GM23338 (cell line): ENCODE results near the gene DTX1. TPM values are rescaled to one million over a fixed set of nuclear protein-coding genes. Genes with fewer than 3 reads are reported as not detected.

Experiments used
- ATAC-seq: fragments of 200-7000 bp; cut with Tn5 transposase; 3 replicates; pipeline ENCODE4 v1.9.1; 2020
- DNase-seq: peaks from one replicate; pipeline ENCODE4 v3.0.0-alpha.2; 2015; ENCODE audit warnings: low spot score
- H2AFZ ChIP-seq: fragments of 200-600 bp; sonication (generic); 2 replicates; pipeline ENCODE4 v1.8.0; 2016; ENCODE audit warnings: antibody characterized with exemption, mild to moderate bottlenecking, moderate library complexity
- H3F3A ChIP-seq: fragments of 200-600 bp; sonication (generic); replicated peaks from 2 replicates; pipeline ENCODE4 v1.8.0; 2017; ENCODE audit warnings: antibody characterized with exemption, mixed run types, low read depth
- H3K27ac ChIP-seq: fragments of 200-600 bp; sonication (generic); 2 replicates; pipeline ENCODE4 v1.6.1; 2016; ENCODE audit warnings: low read depth
- H3K27me3 ChIP-seq: fragments of 200-600 bp; sonication (generic); 2 replicates; pipeline ENCODE4 v1.8.0; 2016; ENCODE audit warnings: mild to moderate bottlenecking, mixed run types, moderate library complexity; ENCODE audit not compliant: insufficient read depth
- H3K36me3 ChIP-seq: fragments of 200-600 bp; sonication (generic); 2 replicates; pipeline ENCODE4 v1.8.0; 2016; ENCODE audit warnings: mild to moderate bottlenecking; ENCODE audit not compliant: insufficient read depth
- H3K4me1 ChIP-seq: fragments of 200-600 bp; sonication (generic); 2 replicates; pipeline ENCODE4 v1.8.0; 2016; ENCODE audit warnings: mild to moderate bottlenecking, moderate library complexity; ENCODE audit not compliant: insufficient read depth
- H3K4me2 ChIP-seq: fragments of 200-600 bp; sonication (generic); 2 replicates; pipeline ENCODE4 v1.7.1; 2017; ENCODE audit warnings: mixed run types
- H3K4me3 ChIP-seq: fragments of 200-600 bp; sonication (generic); 2 replicates; pipeline ENCODE4 v1.6.1; 2016; ENCODE audit warnings: mixed run types
- H3K79me2 ChIP-seq: fragments of 200-600 bp; sonication (generic); replicated peaks from 2 replicates; pipeline ENCODE4 v1.8.0; 2017; ENCODE audit warnings: mild to moderate bottlenecking; ENCODE audit not compliant: insufficient read depth
- H3K9me2 ChIP-seq: fragments of 200-600 bp; sonication (generic); 2 replicates; pipeline ENCODE4 v1.8.0; 2017; ENCODE audit not compliant: insufficient read depth
- H4K20me1 ChIP-seq: fragments of 200-600 bp; sonication (generic); replicated peaks from 2 replicates; pipeline ENCODE4 v1.8.0; 2017; ENCODE audit warnings: mild to moderate bottlenecking; ENCODE audit not compliant: insufficient read depth
- H3K27ac Mint-ChIP-seq: 2 replicates; pipeline ENCODE4 v1.8.0; 2020; ENCODE audit warnings: inconsistent platforms, mild to moderate bottlenecking, moderate library complexity, mixed read lengths
- H3K27me3 Mint-ChIP-seq: 3 replicates; pipeline ENCODE4 v1.8.0; 2022; ENCODE audit warnings: low read depth, mild to moderate bottlenecking, moderate library complexity, mixed read lengths, inconsistent platforms; ENCODE audit not compliant: insufficient read depth, poor library complexity
- H3K36me3 Mint-ChIP-seq: 3 replicates; pipeline ENCODE4 v1.8.0; 2021; ENCODE audit warnings: low read depth, mild to moderate bottlenecking, inconsistent platforms, moderate library complexity, mixed read lengths
- H3K4me1 Mint-ChIP-seq: 3 replicates; pipeline ENCODE4 v1.8.0; 2020; ENCODE audit warnings: mild to moderate bottlenecking, inconsistent platforms, mixed read lengths
- H3K4me3 Mint-ChIP-seq: 3 replicates; pipeline ENCODE4 v1.8.0; 2021; ENCODE audit warnings: moderate library complexity, mild to moderate bottlenecking, inconsistent platforms, mixed read lengths
- H3K9me3 Mint-ChIP-seq: 3 replicates; pipeline ENCODE4 v1.8.0; 2020; ENCODE audit warnings: moderate library complexity, mild to moderate bottlenecking, inconsistent platforms, mixed read lengths
- CTCF ChIP-seq, 2 experiments: fragments of 200-600 bp in 1 of 2; sonication (generic) in 1 of 2; conservative IDR thresholded peaks; 2 replicates each; pipeline versions ENCODE4 v1.5.1 to v1.6.1; 2016 to 2017; ENCODE audit warnings: antibody characterized with exemption in 2 of 2, low read depth in 2 of 2, mild to moderate bottlenecking in 2 of 2, moderate library complexity in 1 of 2
- EZH2 ChIP-seq: fragments of 200-600 bp; sonication (generic); IDR thresholded peaks from one replicate; pipeline ENCODE4 v1.8.0; 2017; ENCODE audit warnings: antibody characterized with exemption, mild to moderate bottlenecking, low read depth; ENCODE audit not compliant: unreplicated experiment
- JUNB ChIP-seq: IDR thresholded peaks from one replicate; pipeline ENCODE4 v1.6.1; 2016; ENCODE audit warnings: antibody characterized with exemption; ENCODE audit not compliant: unreplicated experiment
- ZNF114 ChIP-seq: fragments of 250-450 bp; sonication (Bioruptor Pico); IDR thresholded peaks from 2 replicates; pipeline ENCODE4 v1.5.0; 2020; ENCODE audit warnings: mild to moderate bottlenecking, moderate library complexity
- ZNF331 ChIP-seq: fragments of 250-450 bp; sonication (Bioruptor Pico); IDR thresholded peaks from 2 replicates; pipeline ENCODE4 v1.5.0; 2020; ENCODE audit warnings: low read depth, mild to moderate bottlenecking, moderate library complexity
- ZNF462 ChIP-seq: fragments of 250-450 bp; sonication (Bioruptor Pico); IDR thresholded peaks from 2 replicates; pipeline ENCODE4 v1.5.0; 2020; ENCODE audit warnings: mild to moderate bottlenecking, moderate library complexity
- polyA plus RNA-seq: library from polyadenylated mRNA; unstranded; fragments of >200 nt; fragmentation: Nextera tagmentation; extraction: Ambion mirVana; gene quantifications from 2 replicates; pipeline ENCODE4 v1.2.1, GENCODE V29; 2016
- total RNA-seq: library from RNA; depleted of rRNA; stranded (reverse); fragments of >200 nt; shearing (Covaris generic); gene quantifications from 2 replicates; pipeline ENCODE4 v1.2.3, GENCODE V29; 2014

DTX1 gene
- total and polyA plus RNA-seq, 2 experiments from 2014 or later = 1.6 to 9.0 TPM

- ATAC-seq = no peak
- Mint-ChIP-seq H3K36me3 (no peaks in the 10 kb centered on the region), H3K27ac (no peak overlapping the region), H3K27me3 (peaks cover 20% of the 10 kb centered on the region), H3K4me1 (peaks cover 18% of the 10 kb centered on the region), H3K4me3 (no peak overlapping the region), H3K9me3 (no peaks in the 10 kb centered on the region)
- no peaks in the 10 kb centered on the region for H3K36me3 ChIP-seq
- DNase-seq = no peak
- no peak overlapping the region for H3K27ac ChIP-seq
- peaks cover 17% of the 10 kb centered on the region for H3K27me3 ChIP-seq
- no peak overlapping the region for H2AFZ ChIP-seq
- H3F3A ChIP-seq = 0 out of 2 replicates have a peak, but pooled peaks cover 5% of the 10 kb centered on the region
- TF ChIP-seq EZH2 (no peak), CTCF (conservative IDR thresholded peaks at IDR 0.05; ENCODE audit: low read depth in 2 of 2) (no peak), JUNB (no peak), ZNF331 (CRISPR knock-in tag) (no peak), ZNF114 (CRISPR knock-in tag) (no peak), ZNF462 (CRISPR knock-in tag) (no peak)
- no peak overlapping the region for H3K4me3 ChIP-seq
- no peaks in the 10 kb centered on the region for H3K79me2 ChIP-seq
- no peak overlapping the region for H3K4me2 ChIP-seq
- H3K9me2 ChIP-seq = no peaks in the 10 kb centered on the region
- H4K20me1 ChIP-seq = no peaks in the 10 kb centered on the region; the same call in 1 of the 2 replicates
- 0 out of 2 replicates have a peak, but pooled peaks cover 5% of the 10 kb centered on the region for H3K4me1 ChIP-seq
These were observed 3.9 kb downstream of the DTX1 start for GRCh38 chr12:113060336-113060960.
